Colonic mucosa (tissue), 4 donors: ENCODE measurements around the gene ABLIM2. TPM values are rescaled to one million over a fixed set of nuclear protein-coding genes. Genes with fewer than 3 reads are reported as not detected.

Experiments
- DNase-seq: peaks from one replicate; pipeline ENCODE4 v3.0.0-alpha.2; 2020
- H3K27ac ChIP-seq: fragments of 200-600 bp; one replicate; pipeline ENCODE4 v1.8.0; 2021
- H3K27me3 ChIP-seq: fragments of 200-600 bp; one replicate; pipeline ENCODE4 v1.8.0; 2021
- H3K36me3 ChIP-seq: fragments of 200-600 bp; one replicate; pipeline ENCODE4 v1.8.0; 2021
- H3K4me1 ChIP-seq: fragments of 200-600 bp; one replicate; pipeline ENCODE4 v1.8.0; 2021; ENCODE audit warnings: mild to moderate bottlenecking
- H3K4me3 ChIP-seq: fragments of 200-600 bp; one replicate; pipeline ENCODE4 v1.8.0; 2021
- H3K9ac ChIP-seq, 2 donors: one replicate each; pipeline ENCODE4 v1.7.0; 2013; ENCODE audit warnings: control low read depth in 2 of 2, low read depth in 2 of 2, low read length in 2 of 2
- H3K9me3 ChIP-seq: fragments of 200-600 bp; one replicate; pipeline ENCODE4 v1.8.0; 2021
- CTCF ChIP-seq: fragments of 200-600 bp; IDR thresholded peaks from one replicate; pipeline ENCODE4 v1.8.0; 2022; ENCODE audit warnings: antibody characterized with exemption, mild to moderate bottlenecking
- intact Hi-C: fragments of 100-400 bp; cut with DNase I; formaldehyde crosslinking; loops from one replicate; pipeline ENCODE4 v1.14.1; 2022
- total RNA-seq, 2 donors: library from RNA; stranded (reverse); fragmentation: NEBNext Ultra II Directional in 1 of 2; extraction: Animal tissue kit (Norgen Biotek cat#: 25700) in 1 of 2; gene quantifications; one replicate each; pipeline ENCODE4 v1.2.1, GENCODE V29; 2021
- donor health status: healthy.
- donor health status: DM: no; HTN: no; CAD: no.
- donor health status: DM: no; HTN: no; CAD: no.

Gene ABLIM2
- total RNA-seq, 2 donors from 2014 or later, result 11.1 to 11.5 TPM

DNA sequence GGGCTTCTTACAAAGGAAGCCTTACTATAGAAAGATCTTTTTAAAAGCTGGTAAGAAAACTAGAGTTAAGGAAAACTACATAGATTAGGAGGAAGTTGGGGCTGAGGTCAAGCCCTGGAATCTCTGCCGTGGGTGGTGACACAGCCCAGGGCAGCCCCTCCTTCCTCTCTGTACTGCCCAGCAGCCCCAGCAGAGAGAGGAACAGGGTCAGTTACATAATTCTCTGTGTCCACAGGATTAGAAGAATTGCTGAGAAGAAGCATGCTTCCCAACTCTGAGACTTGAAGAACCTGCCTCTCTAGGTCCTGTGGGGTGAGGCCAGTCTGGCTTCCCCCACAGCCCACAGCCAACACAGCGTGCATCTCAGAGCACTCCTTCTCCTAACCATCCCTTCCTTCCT, 9.2 kb upstream of the ABLIM2 start:
- Histone ChIP-seq H3K9ac (no peak overlapping the region), H3K4me3 (no peak overlapping the region), H3K36me3 (no peaks in the 10 kb centered on the region), H3K27me3 (no peaks in the 10 kb centered on the region), H3K4me1 (no peaks in the 10 kb centered on the region), H3K9me3 (no peaks in the 10 kb centered on the region), H3K27ac (no peak overlapping the region)
- no peak for DNase-seq
- intact Hi-C loops, result no loop called here
- TF ChIP-seq CTCF, result no peak

DNA sequence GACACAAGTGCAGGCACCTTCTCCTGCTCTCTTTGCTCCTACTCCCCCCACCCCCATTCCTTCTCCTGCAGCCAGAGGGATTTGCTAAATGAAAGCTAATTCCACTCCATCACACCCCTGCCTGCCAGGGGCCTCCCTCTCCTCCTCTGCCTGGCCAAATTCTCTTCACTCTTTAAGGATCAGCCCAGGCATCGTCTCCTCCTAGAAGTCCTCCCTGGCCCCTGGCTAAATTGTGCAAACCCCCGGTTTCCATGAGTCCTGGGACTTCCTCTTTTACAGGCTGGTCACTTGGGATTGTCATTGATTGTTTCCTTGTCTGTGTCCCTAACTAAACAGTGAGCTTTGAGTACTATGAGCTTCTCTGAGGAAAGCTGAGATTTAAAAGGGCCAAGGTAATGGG, 8.7 kb upstream of the ABLIM2 start:
- no peak overlapping the region for H3K9ac ChIP-seq
- no peak overlapping the region for H3K27ac ChIP-seq
- no peaks in the 10 kb centered on the region for H3K9me3 ChIP-seq
- no peak for DNase-seq
- H3K27me3 ChIP-seq, result no peaks in the 10 kb centered on the region
- no peak overlapping the region for H3K4me3 ChIP-seq
- intact Hi-C loops, result no loop called here
- no peak for TF ChIP-seq CTCF
- no peaks in the 10 kb centered on the region for H3K36me3 ChIP-seq
- H3K4me1 ChIP-seq, result no peaks in the 10 kb centered on the region

DNA sequence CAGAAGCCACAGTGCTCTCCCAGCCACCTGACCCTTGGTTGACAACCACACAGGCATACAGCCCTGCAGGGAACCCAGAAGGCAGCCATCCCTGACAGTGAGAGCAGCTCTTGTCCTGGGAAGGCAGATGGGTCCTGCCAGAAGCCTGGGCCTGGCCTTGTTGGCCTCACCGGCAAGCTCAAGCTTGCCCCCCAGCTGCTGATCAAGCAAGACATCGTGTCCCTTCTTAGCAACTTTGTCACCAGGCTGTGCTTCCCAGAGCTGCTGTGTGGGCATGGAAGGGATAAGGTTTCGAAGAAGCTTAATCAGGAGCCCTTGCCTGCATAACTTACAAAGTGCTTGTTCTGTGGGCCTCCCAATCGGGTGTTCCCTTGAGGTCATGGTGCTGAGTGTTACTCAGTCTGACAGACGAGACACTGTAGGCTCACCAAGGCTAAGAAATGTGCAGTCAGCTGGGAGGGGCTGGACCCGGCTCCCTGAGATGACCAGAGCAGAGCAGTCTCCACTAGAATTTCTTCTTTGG, 6.8 kb upstream of the ABLIM2 start:
- H3K36me3 ChIP-seq, result no peaks in the 10 kb centered on the region
- TF ChIP-seq CTCF, result no peak
- H3K27me3 ChIP-seq, result no peaks in the 10 kb centered on the region
- H3K9ac ChIP-seq, result no peak overlapping the region
- H3K9me3 ChIP-seq, result no peaks in the 10 kb centered on the region
- H3K4me1 ChIP-seq, result no peaks in the 10 kb centered on the region
- intact Hi-C loops, result no loop called here
- H3K27ac ChIP-seq, result no peak overlapping the region
- no peak overlapping the region for H3K4me3 ChIP-seq
- no peak for DNase-seq

DNA sequence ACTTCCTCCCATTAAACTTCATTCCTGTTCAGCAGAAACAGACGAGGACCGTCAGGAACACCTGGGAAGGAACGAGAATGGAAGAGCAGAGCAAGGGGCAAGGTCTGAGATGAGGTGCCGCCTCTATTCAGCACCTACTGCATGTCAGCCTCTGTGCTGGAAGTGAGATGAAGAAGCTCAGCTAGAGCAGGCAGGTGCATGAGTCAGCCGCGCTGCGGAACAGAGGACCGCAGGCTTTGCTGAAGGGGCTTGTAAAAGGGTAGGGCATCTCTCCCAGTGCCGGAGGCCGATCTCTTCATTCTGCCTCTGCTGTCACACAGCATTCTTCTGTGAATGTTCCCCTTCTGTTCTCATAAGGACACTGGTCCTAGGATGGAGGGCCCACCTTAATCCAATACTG, 6.1 kb upstream of the ABLIM2 start:
- no peak for DNase-seq
- intact Hi-C loops, result no loop called here
- no peak overlapping the region for H3K27ac ChIP-seq
- H3K4me3 ChIP-seq, result no peak overlapping the region
- no peaks in the 10 kb centered on the region for H3K9me3 ChIP-seq
- peaks cover 3% of the 10 kb centered on the region for H3K4me1 ChIP-seq
- H3K36me3 ChIP-seq, result no peaks in the 10 kb centered on the region
- no peak overlapping the region for H3K9ac ChIP-seq
- H3K27me3 ChIP-seq, result no peaks in the 10 kb centered on the region
- no peak for TF ChIP-seq CTCF

- Histone ChIP-seq H3K4me1 (peaks cover 7% of the 10 kb centered on the region), H3K9ac (no peak overlapping the region), H3K4me3 (no peak overlapping the region), H3K36me3 (no peaks in the 10 kb centered on the region), H3K27me3 (no peaks in the 10 kb centered on the region), H3K9me3 (no peaks in the 10 kb centered on the region), H3K27ac (no peak overlapping the region)
- DNase-seq, result no peak
- TF ChIP-seq CTCF, result no peak
- intact Hi-C loops, result no loop called here
These were observed 5.6 kb upstream of the ABLIM2 start for GRCh38 chr4:8164194-8164565.
